ENCODE results near the gene PIK3CD. TPM values are rescaled to one million over a fixed set of nuclear protein-coding genes. Genes with fewer than 3 reads are reported as not detected.
A peak's percentile ranks its signal among the peaks of the same experiment; 100 is the strongest.

The PIK3CD gene
- total and polyA plus RNA-seq, 5 experiments from 2014 or later = 56.8 to 343 (median 166) TPM

DNA sequence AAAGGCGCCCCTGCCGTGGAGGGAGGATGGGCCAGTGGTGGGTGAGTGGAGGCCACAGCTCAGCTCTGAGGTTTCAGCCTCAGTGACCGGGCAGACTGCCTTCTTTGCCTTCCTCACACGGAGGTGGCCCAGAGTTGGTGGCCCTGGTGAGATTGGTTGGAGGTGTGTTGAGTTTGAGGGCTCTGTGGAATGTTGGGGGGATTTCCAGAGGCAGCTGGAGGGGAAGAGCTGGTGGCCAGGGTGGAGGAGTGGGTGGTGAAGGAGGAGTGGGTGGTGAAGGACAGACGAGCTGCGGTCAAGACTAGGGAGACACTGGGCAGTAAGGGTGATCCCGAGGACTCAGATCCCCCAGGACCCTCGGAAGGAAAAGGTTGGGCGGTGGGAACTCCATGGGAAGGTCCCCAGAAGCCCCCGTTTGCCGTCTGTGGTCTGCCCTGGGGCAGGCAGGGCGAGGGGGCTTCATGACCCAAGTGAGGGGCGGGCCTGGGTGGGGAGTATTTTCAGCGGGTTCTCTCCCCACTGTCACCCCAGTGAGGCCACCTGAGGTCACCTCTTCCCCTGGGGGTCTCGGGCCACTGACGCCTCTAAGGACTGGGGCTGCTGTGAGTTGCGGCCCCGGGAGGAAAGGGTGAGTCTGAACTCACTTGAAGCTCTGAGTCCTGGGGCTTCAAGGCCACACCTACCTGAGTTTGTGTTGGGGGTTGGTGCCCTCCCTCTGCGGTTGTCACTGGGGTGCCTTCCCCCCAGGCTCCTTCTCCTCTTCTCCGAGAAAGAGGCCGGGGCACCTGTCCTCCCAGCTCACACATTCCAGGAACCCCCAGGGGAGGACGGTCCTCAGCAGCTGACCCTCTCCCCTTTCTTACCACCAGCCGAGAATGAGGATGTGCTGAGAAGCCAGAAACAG, 22.7 kb upstream of the PIK3CD start:
- DNase-seq (peak; percentile 52 to 89 (median 76)), ATAC-seq (peak; percentile 48 to 52)
- Mint-ChIP-seq H3K36me3 (peaks cover 5 to 23% (median 6%) of the 10 kb centered on the region in 3 donors), H3K27me3 (no peaks in the 10 kb centered on the region), H3K27ac (peak overlapping the region; percentile 91 to 100 (median 97)), H3K4me1 (peaks cover 23 to 73% (median 52%) of the 10 kb centered on the region in 4 donors), H3K4me3 (peak overlapping the region; percentile 90 to 100 (median 96)), H3K9me3 (no peaks in the 10 kb centered on the region)
- POLR2A ChIA-PET = interaction anchor here (0.6 to 28.5 kb wide), 15 partner anchors 31 to 704 kb away, joined by 3 to 1921 read pairs (median 5); partner anchors contain the start of genes LZIC, NMNAT1, PIK3CD and UBE4B

DNA sequence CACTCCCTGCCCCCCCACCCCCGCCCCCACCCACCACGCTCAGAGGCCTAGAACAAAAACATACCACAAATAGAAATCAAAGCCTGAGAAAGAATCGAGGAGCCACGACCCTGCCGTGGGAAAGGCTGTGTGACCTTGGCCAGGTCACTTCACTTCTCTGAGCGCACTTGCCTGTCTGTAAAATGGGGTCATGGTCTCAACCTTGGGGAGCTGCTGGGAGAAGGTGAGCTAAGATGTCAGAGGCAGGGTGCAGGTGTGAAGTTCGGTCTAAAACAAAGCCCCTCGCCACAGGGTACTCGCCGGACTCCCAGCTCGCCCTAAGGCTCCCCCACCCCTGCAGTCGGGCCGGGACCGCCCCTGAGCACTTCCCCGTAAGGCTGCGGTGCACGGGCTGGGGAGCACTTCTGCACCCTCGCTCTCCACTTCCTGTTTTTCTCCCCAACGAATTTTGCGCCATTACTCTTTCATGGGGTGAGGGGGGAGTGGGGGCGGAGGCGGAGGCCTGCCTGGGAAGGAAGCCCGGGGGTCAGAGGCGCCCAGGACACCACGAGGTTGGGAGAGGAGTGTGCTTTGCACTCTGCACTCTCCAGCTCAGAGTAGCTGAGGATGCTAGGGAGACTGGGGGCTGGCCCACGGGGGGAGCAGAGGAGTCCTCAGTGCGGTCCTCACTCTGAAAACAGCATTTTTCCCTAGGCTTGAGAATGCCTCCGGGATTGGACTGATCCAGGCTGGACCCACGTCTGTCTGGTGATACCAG, 21.9 kb upstream of the PIK3CD start:
- Mint-ChIP-seq H3K4me1 (peaks cover 25 to 78% (median 60%) of the 10 kb centered on the region in 4 donors), H3K9me3 (no peaks in the 10 kb centered on the region), H3K27me3 (no peaks in the 10 kb centered on the region), H3K27ac (peak overlapping the region; percentile 91 to 100 (median 97)), H3K36me3 (peaks cover 6 to 31% (median 10%) of the 10 kb centered on the region in 3 donors), H3K4me3 (peak overlapping the region; percentile 90 to 100 (median 96))
- ATAC-seq (peak; percentile 45 to 58), DNase-seq (peak; percentile 66 to 89 (median 80))
- POLR2A ChIA-PET = interaction anchor here (0.8 to 28.5 kb wide), 14 partner anchors 30 to 1280 kb away, joined by 3 to 1921 read pairs (median 5); partner anchors contain the start of genes PIK3CD and UBE4B

GRCh38 chr1:9630331-9631111, 21.0 kb upstream of the PIK3CD start:
- Mint-ChIP-seq H3K36me3 (peaks cover 6 to 39% (median 10%) of the 10 kb centered on the region in 3 donors), H3K27ac (peak overlapping the region; percentile 91 to 100 (median 97)), H3K9me3 (no peaks in the 10 kb centered on the region), H3K4me1 (peaks cover 34 to 87% (median 69%) of the 10 kb centered on the region in 4 donors), H3K27me3 (no peaks in the 10 kb centered on the region), H3K4me3 (peak overlapping the region; percentile 90 to 100 (median 96))
- peak in 4 of 10 donors; percentile 46 to 62 (median 56) for DNase-seq
- POLR2A ChIA-PET = interaction anchor here (0.6 to 28.5 kb wide), 10 partner anchors 29 to 1279 kb away, joined by 3 to 1921 read pairs (median 8); partner anchors contain the start of gene PIK3CD
- peak in 1 of 2 donors; percentile 6 for ATAC-seq

GRCh38 chr1:9631613-9632012, 19.9 kb upstream of the PIK3CD start:
- peaks cover 31 to 85% (median 72%) of the 10 kb centered on the region in 4 donors for H3K4me1 Mint-ChIP-seq
- peak overlapping the region; percentile 90 to 100 (median 96) for H3K4me3 Mint-ChIP-seq
- H3K36me3 Mint-ChIP-seq = peaks cover 6 to 48% (median 10%) of the 10 kb centered on the region in 3 donors
- no peak for ATAC-seq
- peak in 1 of 10 donors; percentile 27 for DNase-seq
- H3K27ac Mint-ChIP-seq = peak overlapping the region; percentile 91 to 100 (median 97)
- POLR2A ChIA-PET = interaction anchor here (1.0 to 28.5 kb wide), 4 partner anchors 28 to 230 kb away, joined by 3 to 1921 read pairs (median 698); partner anchors contain the start of gene PIK3CD
- H3K27me3 Mint-ChIP-seq = no peaks in the 10 kb centered on the region
- H3K9me3 Mint-ChIP-seq = no peaks in the 10 kb centered on the region

DNA sequence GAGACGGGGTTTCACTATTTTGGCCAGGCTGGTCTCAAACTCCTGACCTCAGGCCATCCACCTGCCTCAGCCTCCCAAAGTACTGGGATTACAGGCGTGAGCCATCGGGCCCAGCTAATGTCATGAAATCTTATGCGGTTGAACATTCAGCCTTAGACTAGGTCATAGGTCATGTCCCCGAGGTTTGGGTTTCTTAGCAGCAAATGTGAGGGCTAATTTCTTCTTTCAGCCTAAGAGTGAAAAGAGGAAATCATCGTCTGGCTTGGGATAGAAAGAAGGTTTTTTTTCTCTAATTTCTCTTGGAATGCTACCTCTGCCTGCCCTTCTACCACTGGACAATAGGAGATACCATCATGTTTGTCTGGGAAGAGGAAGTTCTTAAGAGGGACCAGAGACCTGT, 18.0 kb upstream of the PIK3CD start:
- POLR2A ChIA-PET = interaction anchor here (0.8 to 28.5 kb wide), 4 partner anchors 26 to 90 kb away, joined by 3 to 1921 read pairs (median 622); partner anchors contain the start of gene PIK3CD
- Mint-ChIP-seq H3K36me3 (peaks cover 6 to 62% (median 20%) of the 10 kb centered on the region in 3 donors), H3K4me1 (peaks cover 32 to 84% (median 74%) of the 10 kb centered on the region in 4 donors), H3K9me3 (peaks cover 0 to 3% (median 0%) of the 10 kb centered on the region in 9 donors), H3K27me3 (no peaks in the 10 kb centered on the region), H3K27ac (peak overlapping the region; percentile 91 to 100 (median 95)), H3K4me3 (peak overlapping the region; percentile 90 to 100 (median 96))
- no peak for ATAC-seq
- no peak for DNase-seq

DNA sequence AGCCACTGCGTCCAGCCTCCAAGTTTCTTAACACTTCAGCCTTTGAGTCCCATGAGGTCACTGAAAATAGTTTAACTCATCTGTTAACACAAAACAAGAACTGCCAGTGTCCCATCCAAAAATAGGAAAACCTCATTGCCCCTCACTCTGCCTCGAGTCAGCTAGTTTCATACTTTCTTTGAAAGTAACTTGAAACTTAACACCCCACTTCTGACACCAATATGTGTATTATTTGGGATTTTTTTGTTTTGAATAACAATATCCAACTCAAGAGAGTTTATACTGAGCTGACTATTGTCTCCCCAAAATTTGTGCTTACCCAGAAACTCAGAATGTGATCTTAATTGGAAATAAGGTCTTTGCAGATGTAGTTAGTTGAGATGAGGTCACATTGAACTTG, 16.9 kb upstream of the PIK3CD start:
- Mint-ChIP-seq H3K36me3 (peaks cover 6 to 68% (median 24%) of the 10 kb centered on the region in 3 donors), H3K4me3 (peak overlapping the region; percentile 44 to 100 (median 93)), H3K9me3 (peaks cover 0 to 3% (median 0%) of the 10 kb centered on the region in 9 donors), H3K4me1 (peaks cover 34 to 90% (median 79%) of the 10 kb centered on the region in 4 donors), H3K27me3 (no peaks in the 10 kb centered on the region), H3K27ac (peak overlapping the region; percentile 89 to 100 (median 93))
- no peak for ATAC-seq
- POLR2A ChIA-PET = interaction anchor here (0.7 to 28.5 kb wide), 5 partner anchors 25 to 95 kb away, joined by 3 to 1921 read pairs (median 12); partner anchors contain the start of gene PIK3CD
- DNase-seq = no peak

DNA sequence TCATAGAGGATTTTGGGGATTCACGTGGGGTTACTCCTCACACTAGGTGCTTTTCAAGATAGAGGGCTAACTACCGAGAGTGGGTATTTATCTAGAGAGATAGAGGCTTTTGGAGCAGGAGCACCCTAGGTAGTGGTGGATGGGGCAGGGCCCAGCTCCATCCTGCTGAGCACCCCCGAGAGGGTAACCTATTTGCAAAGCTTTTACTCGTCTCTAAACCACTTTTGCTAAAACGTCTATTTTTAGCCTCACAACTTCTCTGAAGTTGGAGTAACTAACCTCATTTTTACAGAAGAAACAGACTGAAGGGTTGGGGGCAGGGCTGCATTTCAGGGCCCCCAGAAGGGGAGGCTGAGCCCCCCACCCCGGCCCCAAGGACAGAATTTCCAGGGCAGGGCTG, 12.3 kb upstream of the PIK3CD start:
- Mint-ChIP-seq H3K4me1 (peaks cover 45 to 89% (median 85%) of the 10 kb centered on the region in 4 donors), H3K27me3 (no peaks in the 10 kb centered on the region), H3K27ac (peak overlapping the region; percentile 89 to 95 (median 92)), H3K4me3 (peak overlapping the region; percentile 65 to 86 (median 76)), H3K9me3 (peaks cover 0 to 3% (median 0%) of the 10 kb centered on the region in 9 donors), H3K36me3 (peaks cover 3 to 66% (median 21%) of the 10 kb centered on the region in 3 donors)
- peak; percentile 51 to 58 for ATAC-seq
- DNase-seq = peak in 1 of 10 donors; percentile 33
- POLR2A ChIA-PET = interaction anchor here (0.7 to 46.7 kb wide), 6 partner anchors 5 to 267 kb away, joined by 5 to 1921 read pairs (median 42); partner anchors contain the start of gene PIK3CD

GRCh38 chr1:9643351-9644256, 7.9 kb upstream of the PIK3CD start:
- DNase-seq (peak in 3 of 10 donors; percentile 18 to 55 (median 41)), ATAC-seq (peak; percentile 48 to 64)
- peaks cover 3 to 33% (median 8%) of the 10 kb centered on the region in 3 donors for H3K36me3 Mint-ChIP-seq
- POLR2A ChIA-PET = interaction anchor here (0.6 to 46.7 kb wide), 11 partner anchors 10 to 141 kb away, joined by 3 to 1921 read pairs (median 7); partner anchors contain the start of gene PIK3CD
- peak overlapping the region; percentile 82 to 95 (median 92) for H3K27ac Mint-ChIP-seq
- H3K27me3 Mint-ChIP-seq = no peaks in the 10 kb centered on the region
- H3K9me3 Mint-ChIP-seq = no peaks in the 10 kb centered on the region
- peaks cover 35 to 83% (median 79%) of the 10 kb centered on the region in 4 donors for H3K4me1 Mint-ChIP-seq
- peak overlapping the region; percentile 59 to 84 (median 76) for H3K4me3 Mint-ChIP-seq

- Mint-ChIP-seq H3K4me1 (peaks cover 25 to 82% (median 80%) of the 10 kb centered on the region in 4 donors), H3K27ac (peak overlapping the region; percentile 58 to 95 (median 90)), H3K27me3 (no peaks in the 10 kb centered on the region), H3K9me3 (no peaks in the 10 kb centered on the region), H3K4me3 (peak overlapping the region in 8 of 10 donors; percentile 14 to 62 (median 49)), H3K36me3 (peaks cover 0 to 13% (median 4%) of the 10 kb centered on the region in 3 donors)
- DNase-seq (no peak), ATAC-seq (no peak)
- POLR2A ChIA-PET = interaction anchor here (1.1 to 46.7 kb wide), 7 partner anchors 12 to 75 kb away, joined by 3 to 1921 read pairs (median 41); partner anchors contain the start of gene PIK3CD
Observed at GRCh38 chr1:9646037-9646436, 5.5 kb upstream of the PIK3CD start.

DNA sequence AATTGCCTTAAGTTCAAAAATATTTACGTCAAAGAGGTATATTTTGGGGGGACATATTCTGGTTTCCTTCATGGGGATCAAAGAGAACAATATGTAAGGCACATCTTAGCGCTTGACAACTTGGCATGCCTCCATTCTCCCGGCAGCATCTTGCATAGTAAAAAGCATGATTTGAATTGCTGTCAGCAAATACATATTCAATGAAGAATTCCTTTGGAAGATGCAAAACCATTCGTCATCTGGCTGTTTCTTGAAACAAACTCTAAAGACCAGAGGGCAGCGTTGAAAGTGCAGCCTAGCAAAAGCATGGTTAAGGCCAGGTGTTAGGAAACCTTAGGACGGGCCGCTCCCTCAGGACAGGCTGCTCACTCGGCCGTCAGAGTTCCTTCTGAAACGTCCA, 3.4 kb upstream of the PIK3CD start:
- POLR2A ChIA-PET = interaction anchor here (23.2 to 46.7 kb wide), 3 partner anchors 11 to 64 kb away, joined by 811 to 1921 read pairs (median 1921); partner anchors contain the start of gene PIK3CD

More for the DNA sequence above, 3.4 kb upstream of the PIK3CD start:
- no peak for ATAC-seq
- Mint-ChIP-seq H3K4me3 (peak overlapping the region in 8 of 10 donors; percentile 14 to 95 (median 44)), H3K27me3 (no peaks in the 10 kb centered on the region), H3K36me3 (peaks cover 2 to 4% (median 4%) of the 10 kb centered on the region in 3 donors), H3K4me1 (peaks cover 21 to 77% (median 72%) of the 10 kb centered on the region in 4 donors), H3K9me3 (peaks cover 0 to 2% (median 0%) of the 10 kb centered on the region in 9 donors), H3K27ac (peak overlapping the region in 9 of 10 donors; percentile 49 to 99 (median 83))
- DNase-seq = peak in 1 of 10 donors; percentile 37

Measured in naive thymus-derived CD8-positive, alpha-beta T cell (primary cell).